Measurements from ENCODE around the gene HLA-DMB.

Gene HLA-DMB

DNA sequence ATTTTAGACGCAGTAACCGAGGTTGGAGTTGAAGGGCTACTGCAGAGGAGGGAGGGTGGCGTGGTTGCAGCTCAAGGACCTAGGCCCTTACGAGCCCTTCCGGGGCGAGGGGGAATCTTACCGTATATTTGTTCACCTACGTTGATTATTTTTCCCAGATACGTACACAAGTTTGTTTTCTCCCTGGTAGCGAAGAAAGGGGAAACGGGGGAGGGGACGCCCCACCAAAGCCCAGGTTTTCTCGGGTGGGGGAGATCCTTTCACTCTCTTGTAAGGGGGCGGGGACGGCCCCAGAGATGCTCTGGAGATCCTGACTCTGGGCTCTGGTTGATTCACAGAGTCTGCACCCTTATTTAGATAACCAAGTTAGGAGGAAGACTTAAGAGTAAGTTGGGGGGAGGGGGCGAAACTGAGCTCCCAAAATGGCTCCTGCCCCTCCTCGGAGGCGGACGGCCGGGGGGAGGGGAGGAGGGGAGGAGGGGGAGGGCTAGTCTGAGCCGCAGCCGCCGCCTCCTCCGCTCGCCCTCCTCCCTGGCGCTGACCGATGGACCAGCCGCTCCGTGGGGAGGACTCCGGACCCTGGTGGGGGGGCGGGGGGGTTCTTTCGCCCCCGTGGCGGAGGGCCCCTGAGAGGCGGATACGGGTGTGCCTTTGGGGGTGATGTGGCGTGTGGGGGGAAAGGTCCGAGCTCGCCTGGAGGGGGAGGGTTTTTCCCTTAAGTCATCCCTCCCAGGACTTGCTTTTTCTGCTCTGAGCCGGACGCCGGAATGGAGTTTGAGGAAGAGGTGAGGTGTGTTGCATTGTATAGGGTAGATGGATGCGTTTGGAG, 29.8 kb upstream of the HLA-DMB start:
- Histone ChIP-seq H3K18ac (ENCODE audit: low read depth in 1 of 2, low read length in 2 of 2) (peak overlapping the region; percentile 99 to 100), H4K91ac (ENCODE audit: low read length) (peak overlapping the region; percentile 98), H2BK12ac (ENCODE audit: low read length in 2 of 2) (peak overlapping the region; percentile 45 to 78), H2BK5ac (ENCODE audit: low read depth, low read length, poor library complexity, severe bottlenecking) (peak overlapping the region; percentile 93), H4K8ac (ENCODE audit: low read length) (peak overlapping the region; percentile 100), H3K36me3 (ENCODE audit: control insufficient read depth in 1 of 2, insufficient read depth in 2 of 2, low read depth in 1 of 2, low read length in 2 of 2) (peaks cover 18 to 31% of the 10 kb centered on the region in 2 experiments), H2AFZ (ENCODE audit: low read depth, low read length) (no peak overlapping the region), H3K14ac (ENCODE audit: low read length in 2 of 2) (peak overlapping the region; percentile 96 to 97), H3K4me1 (ENCODE audit: control insufficient read depth, insufficient read depth, low read depth, low read length) (peaks cover 4% of the 10 kb centered on the region), H3K4me2 (ENCODE audit: low read length, poor library complexity, severe bottlenecking) (peak overlapping the region; percentile 67), H3K27ac (ENCODE audit: low read length, poor library complexity, severe bottlenecking) (peak overlapping the region; percentile 99), H2BK15ac (ENCODE audit: low read depth, poor library complexity, severe bottlenecking) (peak overlapping the region; percentile 83), H3K23ac (ENCODE audit: low read length in 2 of 2) (peak overlapping the region; percentile 86 to 91), H3K27me3 (ENCODE audit: control insufficient read depth in 1 of 2, insufficient read depth in 1 of 2, low read length in 2 of 2) (no peaks in the 10 kb centered on the region), H2BK120ac (ENCODE audit: low read depth, low read length) (peak overlapping the region; percentile 100), H3K79me1 (replicated peaks; ENCODE audit: low read length, poor library complexity, severe bottlenecking) (peaks cover 3% of the 10 kb centered on the region), H3K4ac (ENCODE audit: low read depth in 1 of 2, low read length in 2 of 2) (peak overlapping the region; percentile 99 to 100), H3K4me3 (ENCODE audit: insufficient read depth in 1 of 2, low read depth in 1 of 2, low read length in 2 of 2) (peak overlapping the region; percentile 69 to 96), H3K9ac (ENCODE audit: low read length) (peak overlapping the region; percentile 100), H3K9me3 (ENCODE audit: control insufficient read depth, low read length) (no peaks in the 10 kb centered on the region), H2AK5ac (ENCODE audit: low read length, severe bottlenecking) (peak overlapping the region; percentile 99)
- peak; percentile 93 for DNase-seq
- 3% methylated on average over 29 of the region's 43 CpGs for WGBS

DNA sequence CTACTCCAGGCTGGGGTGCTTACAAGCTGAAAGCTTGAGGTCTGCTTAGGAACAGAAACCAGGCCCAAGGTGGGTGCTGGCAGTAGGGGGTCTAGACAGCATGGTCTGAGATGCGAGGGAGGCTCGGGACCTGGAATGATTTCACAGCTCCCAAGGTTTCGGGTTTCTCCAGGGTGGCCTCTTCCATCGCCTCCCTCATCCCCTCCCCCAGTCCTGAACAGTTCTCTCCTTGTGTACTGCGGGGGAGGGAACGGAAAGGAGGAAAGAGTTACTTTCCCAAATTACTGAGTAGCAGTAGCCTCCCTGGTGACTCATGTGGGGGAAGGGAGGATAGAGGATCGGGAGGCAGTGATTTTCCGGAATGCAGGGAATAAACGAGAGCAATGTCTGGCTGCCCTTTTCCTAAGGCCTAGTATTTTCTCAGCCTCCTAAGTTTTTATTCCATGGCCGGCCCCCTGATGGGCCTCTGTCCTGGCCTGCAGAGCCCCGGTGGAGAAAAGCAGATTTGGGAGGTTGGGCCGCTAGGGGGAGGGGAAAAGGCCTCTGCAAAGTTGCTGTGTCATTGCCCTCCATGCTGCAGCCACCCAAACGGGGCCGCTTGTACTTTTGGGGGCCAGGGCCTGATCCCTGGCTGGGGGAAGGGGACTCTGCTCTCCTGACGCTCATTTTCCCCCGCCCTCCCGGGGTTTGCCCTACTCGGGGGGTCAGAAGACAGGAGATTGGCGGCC, 29.0 kb upstream of the HLA-DMB start:
- H2BK12ac ChIP-seq (ENCODE audit: low read length in 2 of 2): peak overlapping the region; percentile 78 to 99
- peaks cover 3% of the 10 kb centered on the region for H3K79me1 ChIP-seq (replicated peaks; ENCODE audit: low read length, poor library complexity, severe bottlenecking)
- peak overlapping the region; percentile 92 for H2BK5ac ChIP-seq (ENCODE audit: low read depth, low read length, poor library complexity, severe bottlenecking)
- H2BK120ac ChIP-seq (ENCODE audit: low read depth, low read length): peak overlapping the region; percentile 100
- peak overlapping the region; percentile 69 to 96 for H3K4me3 ChIP-seq (ENCODE audit: insufficient read depth in 1 of 2, low read depth in 1 of 2, low read length in 2 of 2)
- H3K4me1 ChIP-seq (ENCODE audit: control insufficient read depth, insufficient read depth, low read depth, low read length): peaks cover 4% of the 10 kb centered on the region
- H3K18ac ChIP-seq (ENCODE audit: low read depth in 1 of 2, low read length in 2 of 2): peak overlapping the region; percentile 99 to 100
- H3K36me3 ChIP-seq (ENCODE audit: control insufficient read depth in 1 of 2, insufficient read depth in 2 of 2, low read depth in 1 of 2, low read length in 2 of 2): peaks cover 16 to 23% of the 10 kb centered on the region in 2 experiments
- peak overlapping the region; percentile 100 for H3K9ac ChIP-seq (ENCODE audit: low read length)
- H3K9me3 ChIP-seq (ENCODE audit: control insufficient read depth, low read length): no peaks in the 10 kb centered on the region
- DNase-seq: peak; percentile 95
- H3K4ac ChIP-seq (ENCODE audit: low read depth in 1 of 2, low read length in 2 of 2): peak overlapping the region; percentile 99 to 100
- peak overlapping the region; percentile 98 for H4K91ac ChIP-seq (ENCODE audit: low read length)
- H3K4me2 ChIP-seq (ENCODE audit: low read length, poor library complexity, severe bottlenecking): peak overlapping the region; percentile 67
- peak overlapping the region; percentile 83 for H2BK15ac ChIP-seq (ENCODE audit: low read depth, poor library complexity, severe bottlenecking)
- peak overlapping the region; percentile 97 for H2AK5ac ChIP-seq (ENCODE audit: low read length, severe bottlenecking)
- 0% methylated on average over 14 of the region's 19 CpGs for WGBS
- H4K8ac ChIP-seq (ENCODE audit: low read length): peak overlapping the region; percentile 100
- no peaks in the 10 kb centered on the region for H3K27me3 ChIP-seq (ENCODE audit: control insufficient read depth in 1 of 2, insufficient read depth in 1 of 2, low read length in 2 of 2)
- no peak overlapping the region for H2AFZ ChIP-seq (ENCODE audit: low read depth, low read length)
- H3K27ac ChIP-seq (ENCODE audit: low read length, poor library complexity, severe bottlenecking): peak overlapping the region; percentile 99
- H3K23ac ChIP-seq (ENCODE audit: low read length in 2 of 2): peak overlapping the region; percentile 90 to 91
- H3K14ac ChIP-seq (ENCODE audit: low read length in 2 of 2): peak overlapping the region; percentile 97 to 98

DNA sequence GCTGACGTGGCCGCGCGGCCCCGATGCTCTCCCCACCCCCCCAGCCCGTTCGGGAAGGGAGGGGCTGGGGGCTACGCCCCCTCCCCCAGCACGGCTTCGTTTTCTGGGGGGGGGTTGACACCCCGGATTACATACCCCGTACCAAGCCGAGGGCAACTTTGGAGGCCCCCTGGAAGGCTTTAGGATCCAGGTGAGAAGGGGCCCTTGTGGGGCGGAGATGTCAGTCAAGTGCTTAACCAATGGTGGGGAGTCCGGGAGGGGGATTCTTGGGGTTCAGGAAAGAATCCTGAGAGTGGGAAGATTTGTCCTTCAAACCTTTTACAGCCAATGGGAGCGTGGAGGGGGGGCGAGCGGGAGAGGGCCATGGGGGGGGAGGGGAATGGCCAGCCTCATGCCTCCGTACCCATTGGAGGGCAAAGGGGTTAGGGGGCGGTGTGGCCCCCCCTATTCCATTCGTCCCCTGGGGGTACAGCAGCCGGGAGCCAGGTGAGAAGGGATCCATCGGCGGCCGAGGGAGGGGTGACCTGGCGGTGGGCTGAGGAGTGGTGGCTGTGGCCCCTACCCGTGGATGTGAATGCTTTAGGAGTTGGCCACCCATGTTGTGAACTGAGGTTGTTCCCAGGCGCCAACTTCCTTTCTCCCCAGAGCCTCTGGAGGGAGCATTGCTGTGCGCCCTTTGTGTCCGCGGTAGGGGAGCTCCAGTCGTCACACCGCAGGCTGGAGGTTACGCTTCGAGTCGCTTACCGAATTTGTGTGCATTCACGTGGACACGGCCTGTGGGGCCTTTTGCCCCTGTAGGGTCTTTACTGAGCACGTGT, 28.2 kb upstream of the HLA-DMB start:
- H3K36me3 ChIP-seq (ENCODE audit: control insufficient read depth in 1 of 2, insufficient read depth in 2 of 2, low read depth in 1 of 2, low read length in 2 of 2): peaks cover 9 to 15% of the 10 kb centered on the region in 2 experiments
- H3K9me3 ChIP-seq (ENCODE audit: control insufficient read depth, low read length): no peaks in the 10 kb centered on the region
- H2AFZ ChIP-seq (ENCODE audit: low read depth, low read length): no peak overlapping the region
- H2AK5ac ChIP-seq (ENCODE audit: low read length, severe bottlenecking): peak overlapping the region; percentile 97
- H3K27ac ChIP-seq (ENCODE audit: low read length, poor library complexity, severe bottlenecking): peak overlapping the region; percentile 99
- peak overlapping the region; percentile 100 for H2BK120ac ChIP-seq (ENCODE audit: low read depth, low read length)
- WGBS: under 1% methylated on average over 40 of the region's 40 CpGs
- H2BK15ac ChIP-seq (ENCODE audit: low read depth, poor library complexity, severe bottlenecking): peak overlapping the region; percentile 83
- peak overlapping the region; percentile 100 for H3K9ac ChIP-seq (ENCODE audit: low read length)
- H3K4me2 ChIP-seq (ENCODE audit: low read length, poor library complexity, severe bottlenecking): peak overlapping the region; percentile 67
- peaks cover 3% of the 10 kb centered on the region for H3K79me1 ChIP-seq (replicated peaks; ENCODE audit: low read length, poor library complexity, severe bottlenecking)
- H3K18ac ChIP-seq (ENCODE audit: low read depth in 1 of 2, low read length in 2 of 2): peak overlapping the region; percentile 99 to 100
- H3K23ac ChIP-seq (ENCODE audit: low read length in 2 of 2): peak overlapping the region; percentile 81 to 90
- H2BK5ac ChIP-seq (ENCODE audit: low read depth, low read length, poor library complexity, severe bottlenecking): peak overlapping the region; percentile 92
- peak overlapping the region in 1 of 2 experiments; percentile 98 for H3K14ac ChIP-seq (ENCODE audit: low read length in 2 of 2)
- H3K4me1 ChIP-seq (ENCODE audit: control insufficient read depth, insufficient read depth, low read depth, low read length): peaks cover 4% of the 10 kb centered on the region
- H2BK12ac ChIP-seq (ENCODE audit: low read length in 2 of 2): peak overlapping the region; percentile 14 to 99
- DNase-seq: peak; percentile 93
- peak overlapping the region; percentile 98 for H4K91ac ChIP-seq (ENCODE audit: low read length)
- H3K4ac ChIP-seq (ENCODE audit: low read depth in 1 of 2, low read length in 2 of 2): peak overlapping the region; percentile 99 to 100
- H3K27me3 ChIP-seq (ENCODE audit: control insufficient read depth in 1 of 2, insufficient read depth in 1 of 2, low read length in 2 of 2): no peaks in the 10 kb centered on the region
- peak overlapping the region; percentile 69 to 96 for H3K4me3 ChIP-seq (ENCODE audit: insufficient read depth in 1 of 2, low read depth in 1 of 2, low read length in 2 of 2)
- peak overlapping the region; percentile 100 for H4K8ac ChIP-seq (ENCODE audit: low read length)

All from mesenchymal stem cell (in vitro differentiated cells and primary cell).